ENCODE results near the gene MORN1. TPM values are rescaled to one million over a fixed set of nuclear protein-coding genes. Genes with fewer than 3 reads are reported as not detected.

MORN1 gene
- total and polyA plus RNA-seq, 10 of the 15 experiments (the other 5 are each of a cell fraction or from before 2014, with no cell fraction given), result 0.76 to 7.9 (median 5.5) TPM

GRCh38 chr1:2352897-2353550, 38.3 kb downstream of the MORN1 start:
- in situ Hi-C loops (cut with MboI), result no loop called here
- no peak for ATAC-seq
- Histone ChIP-seq H2AFZ (ENCODE audit: control insufficient read depth, low read depth, low read length) (no peak overlapping the region), H3K9me3 (replicated peaks; ENCODE audit: control insufficient read depth, insufficient read depth, low read length) (no peaks in the 10 kb centered on the region), H3K27me3 (replicated peaks in 1 of 2; ENCODE audit: control insufficient read depth in 2 of 2, insufficient read depth in 2 of 2, low read length in 1 of 2) (no peaks in the 10 kb centered on the region), H3K27ac (ENCODE audit: control insufficient read depth, insufficient read depth) (no peak overlapping the region), H3K4me1 (ENCODE audit: control insufficient read depth, insufficient read depth, low read length) (no peaks in the 10 kb centered on the region), H3K9ac (ENCODE audit: control insufficient read depth, insufficient read depth, low read length) (no peak overlapping the region), H4K20me1 (ENCODE audit: control insufficient read depth, insufficient read depth) (no peaks in the 10 kb centered on the region), H3K4me2 (ENCODE audit: control insufficient read depth, insufficient read depth) (no peak overlapping the region), H3K36me3 (ENCODE audit: control insufficient read depth in 2 of 2, insufficient read depth in 2 of 2, low read length in 1 of 2) (no peaks in the 10 kb centered on the region), H3K4me3 (no peak overlapping the region), H3K79me2 (ENCODE audit: control insufficient read depth, insufficient read depth, low read length) (no peaks in the 10 kb centered on the region)
- no peak for FAIRE-seq
- ChIA-PET POLR2A (no interaction called here), RAD21 (ENCODE audit: unreplicated experiment) (no interaction called here), SMC1A (ENCODE audit: uncharacterized antibody, unreplicated experiment) (no interaction called here), CTCF (no interaction called here)
- WGBS (ENCODE audit: insufficient coverage, insufficient replicate concordance, low lambda C conversion rate, missing lambda C conversion rate), result 36% methylated on average over 21 of the region's 21 CpGs
- intact Hi-C loops (cut with micrococcal nuclease; ENCODE audit: unreplicated experiment), result no loop called here
- no peak for DNase-seq (ENCODE audit: low read depth, low spot score)
- BruUV-seq (replicated peaks), result no TSS peak
- no peak for TF ChIP-seq RELB (IDR thresholded peaks at IDR 0.05; ENCODE audit: low read depth)
- no peak for TF ChIP-seq SREBF1 (IDR thresholded peaks at IDR 0.05; ENCODE audit: low read length)
- no peak for TF ChIP-seq CUX1 (IDR thresholded peaks at IDR 0.05; ENCODE audit: insufficient replicate concordance, low read depth, low read length)
- TF ChIP-seq SMC3 (IDR thresholded peaks at IDR 0.05; ENCODE audit: borderline replicate concordance, low read length), result no peak
- no peak for TF ChIP-seq ZNF274 (IDR thresholded peaks at IDR 0.05; ENCODE audit: insufficient read depth, insufficient read length)
- TF ChIP-seq YY1 (IDR thresholded peaks at IDR 0.05; ENCODE audit: low read depth, low read length), result no peak
- TF ChIP-seq STAT3 (IDR thresholded peaks at IDR 0.05; ENCODE audit: low read depth, low read length), result no peak
- TF ChIP-seq BCL3 (IDR thresholded peaks at IDR 0.05; ENCODE audit: borderline replicate concordance, insufficient read depth, low read depth, low read length, poor library complexity, severe bottlenecking), result no peak
- TF ChIP-seq MTA3 (IDR thresholded peaks at IDR 0.05; ENCODE audit: borderline replicate concordance, low read length), result no peak
- no peak for TF ChIP-seq BRCA1 (IDR thresholded peaks at IDR 0.05; ENCODE audit: low read depth, low read length)
- no peak for TF ChIP-seq BCLAF1 (IDR thresholded peaks at IDR 0.05)

Data from GM12878 (cell line).